Right atrium auricular region (tissue), 2 donors: ENCODE results near the gene DDX4. TPM values are rescaled to one million over a fixed set of nuclear protein-coding genes. Genes with fewer than 3 reads are reported as not detected.

ENCODE experiments used
- DNase-seq: peaks from one replicate; pipeline ENCODE4 v3.0.0-alpha.2; 2019; ENCODE audit warnings: low spot score
- H3K27ac ChIP-seq, 2 donors: fragments of 200-600 bp; sonication (generic); 1 replicate in 1 of 2; 2 replicates in 1 of 2; pipeline ENCODE4 v1.5.1; 2016 to 2019
- H3K27me3 ChIP-seq, 2 donors: fragments of 200-600 bp; sonication (generic); one replicate each; pipeline versions ENCODE4 v1.5.1 to v1.6.0; 2017 to 2019
- H3K36me3 ChIP-seq: fragments of 200-600 bp; sonication (generic); one replicate; pipeline ENCODE4 v1.5.1; 2016
- H3K4me1 ChIP-seq, 2 donors: fragments of 200-600 bp; sonication (generic); one replicate each; pipeline versions ENCODE4 v1.5.1 to v1.6.0; 2017 to 2019
- H3K4me3 ChIP-seq, 2 donors: fragments of 200-600 bp; sonication (generic); 1 replicate in 1 of 2; 2 replicates in 1 of 2; pipeline ENCODE4 v1.5.1; 2017 to 2019; ENCODE audit warnings: mild to moderate bottlenecking in 1 of 2, moderate library complexity in 1 of 2
- H3K9me3 ChIP-seq, 2 donors: fragments of 200-600 bp; sonication (generic); one replicate each; pipeline ENCODE4 v1.5.1; 2019
- total RNA-seq, 2 donors: library from RNA; depleted of rRNA; stranded (reverse); fragments of >200 nt; gene quantifications; one replicate each; pipeline ENCODE4 v1.1.0, GENCODE V29; 2016
- TF ChIP-seq, protein P1 (sequence below), 2 donors: fragments of 200-600 bp; sonication (generic); IDR thresholded peaks; one replicate each; pipeline ENCODE4 v1.5.1; 2019; ENCODE audit warnings: antibody characterized with exemption in 2 of 2

Gene DDX4
- total RNA-seq, 2 donors from 2014 or later: not detected

DNA sequence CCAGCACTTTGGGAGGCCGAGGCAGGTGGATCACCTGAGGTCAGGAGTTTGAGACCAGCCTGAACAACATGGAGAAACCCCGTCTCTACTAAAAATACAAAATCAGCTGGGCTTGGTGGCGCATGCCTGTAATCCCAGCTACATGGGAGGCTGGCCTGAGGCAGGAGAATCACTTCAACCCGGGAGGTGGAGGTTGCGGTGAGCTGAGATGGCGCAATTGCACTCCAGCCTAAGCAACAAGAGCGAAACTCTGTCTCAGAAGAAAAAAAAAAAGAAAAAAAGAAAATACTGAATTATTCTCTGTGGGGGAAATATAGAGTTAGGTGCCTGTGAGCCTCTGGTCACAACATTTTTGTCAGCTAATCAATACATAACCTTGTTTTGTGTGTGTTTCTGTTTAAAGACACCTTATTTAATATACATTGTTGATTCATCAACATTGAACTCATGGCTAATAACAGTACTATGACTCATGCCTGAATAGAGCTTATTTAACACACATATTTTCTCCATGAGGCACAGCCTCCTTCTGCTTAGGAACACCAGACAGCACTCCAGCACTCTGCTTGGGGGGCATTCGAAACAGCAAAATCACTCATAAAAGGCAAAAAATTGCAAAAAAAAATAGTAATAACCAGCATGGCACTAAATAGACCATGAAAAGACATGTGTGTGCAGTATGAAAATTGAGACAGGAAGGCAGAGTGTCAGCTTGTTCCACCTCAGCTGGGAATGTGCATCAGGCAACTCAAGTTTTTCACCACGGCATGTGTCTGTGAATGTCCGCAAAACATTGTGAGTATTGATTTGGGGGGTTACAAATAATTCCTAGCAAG is 113.2 kb downstream of the DDX4 start, which contains the start of gene IL31RA:
IL31RA (plus strand) TSS at position 519 of the 836 bp plus-strand sequence; CDS start at position 733, 214 bp downstream.
- Histone ChIP-seq H3K27ac (no peak within 1 kb of the TSS), H3K4me3 (no peak within 1 kb of the TSS), H3K36me3 (no peaks in the 10 kb centered on the region), H3K27me3 (no peaks in the 10 kb centered on the region), H3K4me1 (no peaks in the 10 kb centered on the region), H3K9me3 (no peaks in the 10 kb centered on the region)
- TF ChIP-seq, protein P1, sequence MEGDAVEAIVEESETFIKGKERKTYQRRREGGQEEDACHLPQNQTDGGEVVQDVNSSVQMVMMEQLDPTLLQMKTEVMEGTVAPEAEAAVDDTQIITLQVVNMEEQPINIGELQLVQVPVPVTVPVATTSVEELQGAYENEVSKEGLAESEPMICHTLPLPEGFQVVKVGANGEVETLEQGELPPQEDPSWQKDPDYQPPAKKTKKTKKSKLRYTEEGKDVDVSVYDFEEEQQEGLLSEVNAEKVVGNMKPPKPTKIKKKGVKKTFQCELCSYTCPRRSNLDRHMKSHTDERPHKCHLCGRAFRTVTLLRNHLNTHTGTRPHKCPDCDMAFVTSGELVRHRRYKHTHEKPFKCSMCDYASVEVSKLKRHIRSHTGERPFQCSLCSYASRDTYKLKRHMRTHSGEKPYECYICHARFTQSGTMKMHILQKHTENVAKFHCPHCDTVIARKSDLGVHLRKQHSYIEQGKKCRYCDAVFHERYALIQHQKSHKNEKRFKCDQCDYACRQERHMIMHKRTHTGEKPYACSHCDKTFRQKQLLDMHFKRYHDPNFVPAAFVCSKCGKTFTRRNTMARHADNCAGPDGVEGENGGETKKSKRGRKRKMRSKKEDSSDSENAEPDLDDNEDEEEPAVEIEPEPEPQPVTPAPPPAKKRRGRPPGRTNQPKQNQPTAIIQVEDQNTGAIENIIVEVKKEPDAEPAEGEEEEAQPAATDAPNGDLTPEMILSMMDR (IDR thresholded peaks at IDR 0.05): no peak
- DNase-seq: no peak

DNA sequence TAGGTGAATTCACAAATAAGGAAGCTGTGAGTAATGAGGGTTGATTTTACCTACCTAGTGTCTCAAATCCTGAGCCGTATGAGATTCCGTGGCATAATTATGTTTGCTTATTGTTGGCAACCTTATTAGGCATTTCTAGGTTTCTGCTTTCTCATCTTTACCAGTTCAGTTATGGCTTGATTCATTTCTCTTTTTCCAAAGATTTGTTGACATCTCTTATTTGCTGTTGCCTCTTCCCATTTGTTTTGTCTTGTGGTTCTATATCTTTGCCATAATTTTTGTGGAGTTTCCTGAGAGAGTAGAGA is 113.8 kb downstream of the DDX4 start:
- H3K4me1 ChIP-seq: no peaks in the 10 kb centered on the region
- H3K27ac ChIP-seq: no peak overlapping the region
- H3K27me3 ChIP-seq: no peaks in the 10 kb centered on the region
- TF ChIP-seq, protein P1 (IDR thresholded peaks at IDR 0.05): no peak
- H3K36me3 ChIP-seq: no peaks in the 10 kb centered on the region
- no peaks in the 10 kb centered on the region for H3K9me3 ChIP-seq
- DNase-seq: no peak
- no peak overlapping the region for H3K4me3 ChIP-seq

DNA sequence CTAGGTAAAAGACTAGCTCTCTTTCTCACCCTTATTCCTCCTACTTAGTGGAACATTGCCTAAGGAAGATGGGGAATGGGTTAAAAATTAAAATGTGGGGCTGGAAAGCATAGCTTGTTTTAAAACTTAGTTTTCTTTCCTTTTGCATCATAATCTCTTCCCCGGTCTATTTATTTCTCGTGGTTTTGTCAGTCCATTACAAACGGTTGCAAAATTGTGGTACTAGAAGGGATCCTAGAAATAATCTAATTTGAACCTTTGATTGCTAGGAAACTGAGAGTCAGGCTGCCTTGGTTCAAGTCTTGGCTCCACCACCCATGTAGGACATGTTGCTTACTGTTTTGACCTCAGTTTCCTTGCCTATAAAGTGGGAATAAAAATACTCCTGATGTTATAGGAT is 114.6 kb downstream of the DDX4 start:
- no peaks in the 10 kb centered on the region for H3K36me3 ChIP-seq
- H3K4me1 ChIP-seq: no peaks in the 10 kb centered on the region
- no peak overlapping the region for H3K27ac ChIP-seq
- H3K27me3 ChIP-seq: no peaks in the 10 kb centered on the region
- H3K4me3 ChIP-seq: no peak overlapping the region
- H3K9me3 ChIP-seq: no peaks in the 10 kb centered on the region
- TF ChIP-seq, protein P1 (IDR thresholded peaks at IDR 0.05): no peak
- DNase-seq: no peak

DNA sequence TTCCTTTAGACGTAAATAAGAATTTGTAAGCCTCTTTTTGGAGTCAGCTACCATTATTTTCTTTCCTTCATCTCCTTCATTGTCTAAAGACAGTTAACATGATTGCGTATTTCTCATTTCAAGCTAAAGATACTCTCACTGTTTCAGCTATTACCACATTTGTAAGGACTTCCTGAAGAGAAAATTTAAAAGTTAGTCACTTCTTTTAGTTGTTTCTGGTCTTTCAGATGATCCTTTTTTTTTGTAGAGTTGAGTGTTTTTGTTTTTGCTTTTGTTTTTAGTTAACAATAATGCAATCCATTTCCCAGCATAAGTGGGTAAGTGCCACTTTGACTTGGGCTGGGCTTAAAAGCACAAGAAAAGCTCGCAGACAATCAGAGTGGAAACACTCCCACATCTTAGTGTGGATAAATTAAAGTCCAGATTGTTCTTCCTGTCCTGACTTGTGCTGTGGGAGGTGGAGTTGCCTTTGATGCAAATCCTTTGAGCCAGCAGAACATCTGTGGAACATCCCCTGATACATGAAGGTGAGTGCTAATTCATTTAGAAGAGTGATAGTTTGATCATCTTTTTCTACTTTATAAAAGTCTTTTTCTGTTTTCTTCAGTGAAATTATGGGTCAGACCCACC is 115.3 kb downstream of the DDX4 start:
- Histone ChIP-seq H3K4me3 (no peak overlapping the region), H3K4me1 (no peaks in the 10 kb centered on the region), H3K36me3 (no peaks in the 10 kb centered on the region), H3K27ac (no peak overlapping the region), H3K27me3 (no peaks in the 10 kb centered on the region), H3K9me3 (no peaks in the 10 kb centered on the region)
- TF ChIP-seq, protein P1 (IDR thresholded peaks at IDR 0.05): no peak
- DNase-seq: no peak

DNA sequence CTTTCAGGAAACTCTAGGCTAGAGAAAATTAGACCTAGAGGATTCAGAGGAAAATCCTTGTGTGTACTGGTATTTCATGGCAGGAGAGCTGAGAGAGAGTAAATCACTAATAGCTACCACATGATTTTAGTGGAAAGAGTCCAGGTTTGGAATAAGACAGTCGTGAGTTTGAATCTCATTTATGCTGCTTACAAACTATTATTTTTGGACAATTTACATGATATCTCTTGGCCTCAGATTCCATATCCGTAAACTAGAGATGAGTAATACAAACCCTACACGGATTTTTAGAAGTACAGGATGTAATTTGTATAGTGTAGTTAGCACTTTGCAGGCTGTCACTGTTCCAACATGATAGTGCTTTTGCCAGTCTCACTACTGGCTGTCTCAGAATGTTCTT is 116.0 kb downstream of the DDX4 start:
- no peak overlapping the region for H3K27ac ChIP-seq
- no peak overlapping the region for H3K4me3 ChIP-seq
- H3K4me1 ChIP-seq: no peaks in the 10 kb centered on the region
- no peaks in the 10 kb centered on the region for H3K9me3 ChIP-seq
- TF ChIP-seq, protein P1 (IDR thresholded peaks at IDR 0.05): no peak
- no peaks in the 10 kb centered on the region for H3K36me3 ChIP-seq
- DNase-seq: no peak
- H3K27me3 ChIP-seq: no peaks in the 10 kb centered on the region
